GM23338 (cell line): Measurements from ENCODE around the gene RADIL. TPM values are rescaled to one million over a fixed set of nuclear protein-coding genes. Genes with fewer than 3 reads are reported as not detected.

Experiments
- ATAC-seq: fragments of 200-7000 bp; cut with Tn5 transposase; 3 replicates; pipeline ENCODE4 v1.9.1; 2020
- DNase-seq: peaks from one replicate; pipeline ENCODE4 v3.0.0-alpha.2; 2015; ENCODE audit warnings: low spot score
- H2AFZ ChIP-seq: fragments of 200-600 bp; sonication (generic); 2 replicates; pipeline ENCODE4 v1.8.0; 2016; ENCODE audit warnings: antibody characterized with exemption, mild to moderate bottlenecking, moderate library complexity
- H3F3A ChIP-seq: fragments of 200-600 bp; sonication (generic); replicated peaks from 2 replicates; pipeline ENCODE4 v1.8.0; 2017; ENCODE audit warnings: antibody characterized with exemption, mixed run types, low read depth
- H3K27ac ChIP-seq: fragments of 200-600 bp; sonication (generic); 2 replicates; pipeline ENCODE4 v1.6.1; 2016; ENCODE audit warnings: low read depth
- H3K27me3 ChIP-seq: fragments of 200-600 bp; sonication (generic); 2 replicates; pipeline ENCODE4 v1.8.0; 2016; ENCODE audit warnings: mild to moderate bottlenecking, mixed run types, moderate library complexity; ENCODE audit not compliant: insufficient read depth
- H3K36me3 ChIP-seq: fragments of 200-600 bp; sonication (generic); 2 replicates; pipeline ENCODE4 v1.8.0; 2016; ENCODE audit warnings: mild to moderate bottlenecking; ENCODE audit not compliant: insufficient read depth
- H3K4me1 ChIP-seq: fragments of 200-600 bp; sonication (generic); 2 replicates; pipeline ENCODE4 v1.8.0; 2016; ENCODE audit warnings: mild to moderate bottlenecking, moderate library complexity; ENCODE audit not compliant: insufficient read depth
- H3K4me2 ChIP-seq: fragments of 200-600 bp; sonication (generic); 2 replicates; pipeline ENCODE4 v1.7.1; 2017; ENCODE audit warnings: mixed run types
- H3K4me3 ChIP-seq: fragments of 200-600 bp; sonication (generic); 2 replicates; pipeline ENCODE4 v1.6.1; 2016; ENCODE audit warnings: mixed run types
- H3K79me2 ChIP-seq: fragments of 200-600 bp; sonication (generic); replicated peaks from 2 replicates; pipeline ENCODE4 v1.8.0; 2017; ENCODE audit warnings: mild to moderate bottlenecking; ENCODE audit not compliant: insufficient read depth
- H3K9me2 ChIP-seq: fragments of 200-600 bp; sonication (generic); 2 replicates; pipeline ENCODE4 v1.8.0; 2017; ENCODE audit not compliant: insufficient read depth
- H4K20me1 ChIP-seq: fragments of 200-600 bp; sonication (generic); replicated peaks from 2 replicates; pipeline ENCODE4 v1.8.0; 2017; ENCODE audit warnings: mild to moderate bottlenecking; ENCODE audit not compliant: insufficient read depth
- H3K27ac Mint-ChIP-seq: 2 replicates; pipeline ENCODE4 v1.8.0; 2020; ENCODE audit warnings: inconsistent platforms, mild to moderate bottlenecking, moderate library complexity, mixed read lengths
- H3K27me3 Mint-ChIP-seq: 3 replicates; pipeline ENCODE4 v1.8.0; 2022; ENCODE audit warnings: low read depth, mild to moderate bottlenecking, moderate library complexity, mixed read lengths, inconsistent platforms; ENCODE audit not compliant: insufficient read depth, poor library complexity
- H3K36me3 Mint-ChIP-seq: 3 replicates; pipeline ENCODE4 v1.8.0; 2021; ENCODE audit warnings: low read depth, mild to moderate bottlenecking, inconsistent platforms, moderate library complexity, mixed read lengths
- H3K4me1 Mint-ChIP-seq: 3 replicates; pipeline ENCODE4 v1.8.0; 2020; ENCODE audit warnings: mild to moderate bottlenecking, inconsistent platforms, mixed read lengths
- H3K4me3 Mint-ChIP-seq: 3 replicates; pipeline ENCODE4 v1.8.0; 2021; ENCODE audit warnings: moderate library complexity, mild to moderate bottlenecking, inconsistent platforms, mixed read lengths
- H3K9me3 Mint-ChIP-seq: 3 replicates; pipeline ENCODE4 v1.8.0; 2020; ENCODE audit warnings: moderate library complexity, mild to moderate bottlenecking, inconsistent platforms, mixed read lengths
- CREB1 ChIP-seq: fragments of 250-450 bp; sonication (Bioruptor Pico); IDR thresholded peaks from 2 replicates; pipeline ENCODE4 v1.5.0; 2020; ENCODE audit warnings: low read depth, mild to moderate bottlenecking, moderate library complexity
- CTCF ChIP-seq, 2 experiments: fragments of 200-600 bp in 1 of 2; sonication (generic) in 1 of 2; conservative IDR thresholded peaks; 2 replicates each; pipeline versions ENCODE4 v1.5.1 to v1.6.1; 2016 to 2017; ENCODE audit warnings: antibody characterized with exemption in 2 of 2, low read depth in 2 of 2, mild to moderate bottlenecking in 2 of 2, moderate library complexity in 1 of 2
- EZH2 ChIP-seq: fragments of 200-600 bp; sonication (generic); IDR thresholded peaks from one replicate; pipeline ENCODE4 v1.8.0; 2017; ENCODE audit warnings: antibody characterized with exemption, mild to moderate bottlenecking, low read depth; ENCODE audit not compliant: unreplicated experiment
- EZH2phosphoT487 ChIP-seq: fragments of 200-600 bp; sonication (generic); IDR thresholded peaks from one replicate; pipeline ENCODE4 v1.8.1; 2018; ENCODE audit warnings: antibody characterized with exemption; ENCODE audit not compliant: unreplicated experiment
- JUNB ChIP-seq: IDR thresholded peaks from one replicate; pipeline ENCODE4 v1.6.1; 2016; ENCODE audit warnings: antibody characterized with exemption; ENCODE audit not compliant: unreplicated experiment
- NANOG ChIP-seq: IDR thresholded peaks from 2 replicates; pipeline ENCODE4 v1.6.1; 2016; ENCODE audit warnings: antibody characterized with exemption, borderline replicate concordance
- STAT1 ChIP-seq: IDR thresholded peaks from one replicate; pipeline ENCODE4 v1.6.1; 2016; ENCODE audit warnings: antibody characterized with exemption; ENCODE audit not compliant: unreplicated experiment
- ZNF114 ChIP-seq: fragments of 250-450 bp; sonication (Bioruptor Pico); IDR thresholded peaks from 2 replicates; pipeline ENCODE4 v1.5.0; 2020; ENCODE audit warnings: mild to moderate bottlenecking, moderate library complexity
- ZNF331 ChIP-seq: fragments of 250-450 bp; sonication (Bioruptor Pico); IDR thresholded peaks from 2 replicates; pipeline ENCODE4 v1.5.0; 2020; ENCODE audit warnings: low read depth, mild to moderate bottlenecking, moderate library complexity
- ZNF462 ChIP-seq: fragments of 250-450 bp; sonication (Bioruptor Pico); IDR thresholded peaks from 2 replicates; pipeline ENCODE4 v1.5.0; 2020; ENCODE audit warnings: mild to moderate bottlenecking, moderate library complexity
- polyA plus RNA-seq: library from polyadenylated mRNA; unstranded; fragments of >200 nt; fragmentation: Nextera tagmentation; extraction: Ambion mirVana; gene quantifications from 2 replicates; pipeline ENCODE4 v1.2.1, GENCODE V29; 2016
- total RNA-seq: library from RNA; depleted of rRNA; stranded (reverse); fragments of >200 nt; shearing (Covaris generic); gene quantifications from 2 replicates; pipeline ENCODE4 v1.2.3, GENCODE V29; 2014

Gene RADIL
- total and polyA plus RNA-seq, 2 experiments from 2014 or later = 4.3 to 9.8 TPM

GRCh38 chr7:4882169-4883032 lies 1.1 kb downstream of the RADIL start:
- Histone ChIP-seq H3K4me1 (peaks cover 9% of the 10 kb centered on the region; the same call in 1 of the 2 replicates), H3F3A (no peaks in the 10 kb centered on the region), H3K36me3 (no peaks in the 10 kb centered on the region), H3K4me2 (peak overlapping the region; percentile 100), H3K9me2 (no peaks in the 10 kb centered on the region), H4K20me1 (no peaks in the 10 kb centered on the region), H3K79me2 (no peaks in the 10 kb centered on the region), H3K27ac (no peak overlapping the region), H2AFZ (peak overlapping the region; percentile 95), H3K27me3 (peaks cover 14% of the 10 kb centered on the region; the same call in 1 of the 2 replicates), H3K4me3 (peak overlapping the region; percentile 92)
- no peak for TF ChIP-seq EZH2
- TF ChIP-seq NANOG = no peak
- peak; percentile 60 for TF ChIP-seq CREB1 (CRISPR knock-in tag)
- peaks cover 12% of the 10 kb centered on the region; the same call in 1 of the 3 replicates for H3K4me1 Mint-ChIP-seq
- peaks cover 13% of the 10 kb centered on the region for H3K27me3 Mint-ChIP-seq
- no peak overlapping the region for H3K27ac Mint-ChIP-seq
- no peaks in the 10 kb centered on the region for H3K36me3 Mint-ChIP-seq
- no peaks in the 10 kb centered on the region; the same call in 2 of the 3 replicates for H3K9me3 Mint-ChIP-seq
- peak; percentile 74 for DNase-seq
- peak; percentile 47 for ATAC-seq
- peak overlapping the region; percentile 78 for H3K4me3 Mint-ChIP-seq

- ATAC-seq (no peak), DNase-seq (no peak)
- H3K4me2 ChIP-seq = no peak overlapping the region
- H3K4me1 ChIP-seq = peaks cover 9% of the 10 kb centered on the region; the same call in 1 of the 2 replicates
- no peak overlapping the region for H3K27ac ChIP-seq
- peaks cover 7% of the 10 kb centered on the region for H3K27me3 Mint-ChIP-seq
- no peaks in the 10 kb centered on the region; the same call in 2 of the 3 replicates for H3K9me3 Mint-ChIP-seq
- H3K79me2 ChIP-seq = no peaks in the 10 kb centered on the region
- H3K27ac Mint-ChIP-seq = no peak overlapping the region
- H3K4me3 Mint-ChIP-seq = no peak overlapping the region
- peaks cover 14% of the 10 kb centered on the region; the same call in 1 of the 2 replicates for H3K27me3 ChIP-seq
- H2AFZ ChIP-seq = no peak overlapping the region
- H3F3A ChIP-seq = no peaks in the 10 kb centered on the region
- no peaks in the 10 kb centered on the region for H3K36me3 Mint-ChIP-seq
- peaks cover 12% of the 10 kb centered on the region; the same call in 1 of the 3 replicates for H3K4me1 Mint-ChIP-seq
- H4K20me1 ChIP-seq = no peaks in the 10 kb centered on the region
- no peaks in the 10 kb centered on the region for H3K9me2 ChIP-seq
- H3K36me3 ChIP-seq = no peaks in the 10 kb centered on the region
- H3K4me3 ChIP-seq = no peak overlapping the region
- TF ChIP-seq EZH2 = no peak
- no peak for TF ChIP-seq STAT1
- no peak for TF ChIP-seq ZNF331
- no peak for TF ChIP-seq EZH2phosphoT487
- TF ChIP-seq JUNB = no peak
- no peak for TF ChIP-seq ZNF462 (CRISPR knock-in tag)
- no peak for TF ChIP-seq NANOG
- TF ChIP-seq CTCF (conservative IDR thresholded peaks at IDR 0.05; ENCODE audit: low read depth in 2 of 2) = no peak
- TF ChIP-seq ZNF114 (CRISPR knock-in tag) = no peak
Measured at GRCh38 chr7:4880218-4880617, 3.3 kb downstream of the RADIL start.
